ENCODE data around the gene RAPGEF5.
"Not testable (repeated sequence)": the region's sequence is repeated elsewhere in the genome, so short reads cannot be mapped to it uniquely, and the experiment has no call there.

Gene RAPGEF5

DNA sequence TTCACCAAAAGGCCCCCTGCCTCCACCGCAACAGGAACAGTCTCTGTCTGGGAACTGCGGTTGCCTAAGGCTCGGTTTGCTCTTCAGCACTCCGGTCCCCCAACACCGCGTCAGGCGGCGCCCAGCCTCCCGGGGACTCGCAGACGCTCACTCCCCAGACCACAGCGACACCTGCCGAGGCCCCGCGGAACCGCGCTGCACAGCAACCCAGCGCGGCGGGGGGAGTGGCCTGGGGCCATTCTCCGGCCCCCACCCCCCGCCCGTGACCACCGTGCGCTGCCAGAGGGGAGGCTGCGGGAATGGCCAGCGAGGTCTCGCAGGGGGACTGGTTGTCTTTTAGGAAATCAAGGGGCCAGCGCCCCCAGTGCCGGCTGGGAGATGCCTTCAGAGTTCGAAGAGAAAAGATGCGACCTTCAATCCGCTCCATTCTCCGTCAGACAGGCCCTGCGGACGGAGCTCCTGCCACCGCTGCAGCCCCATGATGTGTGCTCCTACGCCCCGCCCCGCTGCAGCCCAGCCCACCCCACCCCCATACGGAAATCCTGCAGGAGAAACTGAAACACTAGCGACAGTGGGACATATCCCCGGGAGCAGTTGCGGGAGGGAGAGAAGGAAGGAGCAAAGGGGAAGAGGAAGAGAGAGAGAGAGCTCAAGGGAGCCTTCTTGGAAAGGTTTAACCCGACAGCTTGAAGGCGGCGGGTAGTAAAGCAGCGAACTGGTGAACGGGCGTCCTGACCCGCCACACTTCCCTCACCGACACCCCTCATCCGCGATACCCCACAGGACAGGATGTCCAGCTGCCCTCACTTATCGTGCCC lies 273.9 kb downstream of the RAPGEF5 start:
- DNase-seq = peak; percentile 94
- H3K9me3 ChIP-seq (ENCODE audit: severe bottlenecking) = peaks cover 4% of the 10 kb centered on the region
- TF ChIP-seq, protein P1, sequence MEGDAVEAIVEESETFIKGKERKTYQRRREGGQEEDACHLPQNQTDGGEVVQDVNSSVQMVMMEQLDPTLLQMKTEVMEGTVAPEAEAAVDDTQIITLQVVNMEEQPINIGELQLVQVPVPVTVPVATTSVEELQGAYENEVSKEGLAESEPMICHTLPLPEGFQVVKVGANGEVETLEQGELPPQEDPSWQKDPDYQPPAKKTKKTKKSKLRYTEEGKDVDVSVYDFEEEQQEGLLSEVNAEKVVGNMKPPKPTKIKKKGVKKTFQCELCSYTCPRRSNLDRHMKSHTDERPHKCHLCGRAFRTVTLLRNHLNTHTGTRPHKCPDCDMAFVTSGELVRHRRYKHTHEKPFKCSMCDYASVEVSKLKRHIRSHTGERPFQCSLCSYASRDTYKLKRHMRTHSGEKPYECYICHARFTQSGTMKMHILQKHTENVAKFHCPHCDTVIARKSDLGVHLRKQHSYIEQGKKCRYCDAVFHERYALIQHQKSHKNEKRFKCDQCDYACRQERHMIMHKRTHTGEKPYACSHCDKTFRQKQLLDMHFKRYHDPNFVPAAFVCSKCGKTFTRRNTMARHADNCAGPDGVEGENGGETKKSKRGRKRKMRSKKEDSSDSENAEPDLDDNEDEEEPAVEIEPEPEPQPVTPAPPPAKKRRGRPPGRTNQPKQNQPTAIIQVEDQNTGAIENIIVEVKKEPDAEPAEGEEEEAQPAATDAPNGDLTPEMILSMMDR (IDR thresholded peaks at IDR 0.05; ENCODE audit: low read depth, low read length) = peak; percentile 91
- H3K27me3 ChIP-seq (ENCODE audit: insufficient read depth, low read depth, severe bottlenecking) = no peaks in the 10 kb centered on the region
- peak overlapping the region; percentile 76 for H3K4me3 ChIP-seq (ENCODE audit: low read depth, low read length)
- H3K27ac ChIP-seq = peak overlapping the region; percentile 41; the same call in 1 of the 2 replicates
- H3K36me3 ChIP-seq = no peaks in the 10 kb centered on the region

DNA sequence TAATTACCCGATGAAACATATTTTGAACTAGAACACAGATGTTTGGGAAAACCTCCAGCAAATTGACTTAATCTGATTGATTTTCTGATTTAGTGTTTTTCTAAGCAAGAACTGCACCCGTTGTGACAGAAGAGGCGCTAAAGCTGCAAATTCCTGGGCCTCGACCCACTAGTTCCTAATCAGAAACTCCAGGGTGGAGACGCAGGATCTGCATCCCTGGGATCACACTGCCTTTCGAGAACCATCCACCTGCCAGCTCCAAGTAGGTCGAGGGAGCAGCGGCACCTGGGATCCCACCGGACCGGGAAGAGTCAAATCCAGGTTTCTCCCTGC lies 274.4 kb downstream of the RAPGEF5 start:
- Histone ChIP-seq H3K9me3 (ENCODE audit: severe bottlenecking) (peaks cover 4% of the 10 kb centered on the region), H3K4me3 (ENCODE audit: low read depth, low read length) (peak overlapping the region; percentile 76), H3K27ac (no peak overlapping the region), H3K27me3 (ENCODE audit: insufficient read depth, low read depth, severe bottlenecking) (no peaks in the 10 kb centered on the region), H3K36me3 (no peaks in the 10 kb centered on the region)
- DNase-seq = no peak
- TF ChIP-seq, protein P1 (IDR thresholded peaks at IDR 0.05; ENCODE audit: low read depth, low read length) = no peak

DNA sequence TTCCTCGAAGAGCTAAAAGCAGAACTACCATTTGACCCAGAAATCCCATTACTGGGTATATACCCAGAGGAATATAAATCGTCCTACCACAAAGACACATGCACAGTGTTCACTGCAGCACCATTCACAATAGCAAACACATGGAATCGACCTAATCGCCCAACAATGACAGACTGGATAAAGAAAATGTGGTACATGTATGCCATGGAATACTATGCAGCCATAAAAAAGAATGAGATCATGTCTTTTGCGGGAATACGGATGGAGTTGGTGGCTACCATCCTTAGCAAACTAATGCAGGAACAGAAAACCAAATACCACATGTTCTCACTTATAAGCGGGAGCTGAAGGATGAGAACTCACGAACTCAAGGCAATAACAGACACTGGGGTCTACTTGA lies 276.7 kb downstream of the RAPGEF5 start:
- H3K36me3 ChIP-seq; DNase-seq; H3K27ac ChIP-seq; H3K9me3 ChIP-seq (ENCODE audit: severe bottlenecking); H3K4me3 ChIP-seq (ENCODE audit: low read depth, low read length); H3K27me3 ChIP-seq (ENCODE audit: insufficient read depth, low read depth, severe bottlenecking): not testable (repeated sequence)

DNA sequence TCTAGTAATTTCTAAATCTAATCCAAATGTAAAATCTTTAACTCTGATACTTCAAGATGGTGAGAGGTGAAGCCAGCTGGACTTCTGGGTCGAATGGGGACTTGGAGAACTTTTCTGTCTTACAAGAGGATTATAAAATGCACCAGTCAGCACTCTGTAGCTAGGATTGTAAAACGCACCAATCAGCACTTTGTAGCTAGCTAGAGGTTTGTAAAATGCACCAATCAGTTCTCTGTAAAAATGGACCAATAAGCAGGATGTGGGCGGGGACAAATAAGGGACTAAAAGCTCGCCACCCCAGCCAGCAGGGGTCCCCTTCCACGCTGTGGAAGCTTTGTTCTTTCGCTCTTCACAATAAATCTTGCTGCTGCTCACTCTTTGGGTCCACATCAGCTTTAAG lies 278.1 kb downstream of the RAPGEF5 start:
- not testable (repeated sequence) for H3K9me3 ChIP-seq (ENCODE audit: severe bottlenecking); H3K36me3 ChIP-seq; H3K27ac ChIP-seq; H3K4me3 ChIP-seq (ENCODE audit: low read depth, low read length); DNase-seq; H3K27me3 ChIP-seq (ENCODE audit: insufficient read depth, low read depth, severe bottlenecking)

DNA sequence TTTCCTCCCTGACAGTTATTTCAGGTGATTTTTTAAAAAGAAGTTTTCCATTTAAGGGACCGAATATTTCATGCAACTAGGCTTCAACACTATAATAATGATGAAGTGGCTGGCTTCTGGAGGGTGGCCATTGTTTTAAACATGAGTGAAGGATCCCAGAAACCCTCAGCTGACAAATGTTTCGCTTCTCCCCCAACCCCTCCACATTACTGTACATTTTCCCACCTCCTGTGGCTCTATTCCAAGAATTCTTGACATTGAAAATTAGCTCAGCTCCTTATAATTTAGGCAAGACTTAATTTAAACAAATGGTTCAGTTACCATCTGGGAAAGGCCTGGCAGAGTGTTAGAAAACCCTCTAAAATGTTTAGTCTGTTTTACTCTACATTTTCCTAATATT lies 281.4 kb downstream of the RAPGEF5 start:
- Histone ChIP-seq H3K27ac (no peak overlapping the region), H3K36me3 (no peaks in the 10 kb centered on the region), H3K27me3 (ENCODE audit: insufficient read depth, low read depth, severe bottlenecking) (no peaks in the 10 kb centered on the region), H3K9me3 (ENCODE audit: severe bottlenecking) (peaks cover 4% of the 10 kb centered on the region), H3K4me3 (ENCODE audit: low read depth, low read length) (no peak overlapping the region)
- no peak for DNase-seq
- TF ChIP-seq, protein P1 (IDR thresholded peaks at IDR 0.05; ENCODE audit: low read depth, low read length) = no peak

DNA sequence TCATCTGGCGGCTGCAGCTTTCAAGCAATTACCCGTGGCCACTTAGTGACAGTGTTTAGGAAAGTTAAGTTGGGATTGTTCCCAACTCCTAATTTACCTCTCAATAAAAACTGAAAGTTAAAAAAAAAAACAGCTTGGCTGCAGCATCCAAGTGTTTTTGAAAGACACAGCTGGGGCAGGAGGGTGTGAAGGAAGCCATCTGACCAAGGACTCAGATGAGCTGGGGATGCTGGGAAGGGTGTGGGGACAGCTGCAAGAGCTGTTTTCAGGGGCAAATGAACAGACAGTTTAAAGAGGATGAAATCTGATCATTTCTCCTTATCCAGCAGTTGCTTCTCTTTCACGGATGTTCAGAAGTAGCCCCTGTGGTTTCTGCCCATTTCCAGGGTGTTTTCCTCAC lies 282.1 kb downstream of the RAPGEF5 start:
- Histone ChIP-seq H3K36me3 (no peaks in the 10 kb centered on the region), H3K9me3 (ENCODE audit: severe bottlenecking) (no peaks in the 10 kb centered on the region), H3K27me3 (ENCODE audit: insufficient read depth, low read depth, severe bottlenecking) (no peaks in the 10 kb centered on the region), H3K27ac (no peak overlapping the region), H3K4me3 (ENCODE audit: low read depth, low read length) (no peak overlapping the region)
- DNase-seq = no peak
- TF ChIP-seq, protein P1 (IDR thresholded peaks at IDR 0.05; ENCODE audit: low read depth, low read length) = no peak

Measured in WERI-Rb-1 (cell line).